GM12872 (cell line): Measurements from ENCODE around the gene AGR3.

Experiments
- TF ChIP-seq, protein P1 (sequence below): IDR thresholded peaks from 3 replicates; pipeline ENCODE4 v1.5.1; 2011; ENCODE audit warnings: low read depth, mild to moderate bottlenecking, low read length, moderate library complexity; ENCODE audit not compliant: insufficient read depth

AGR3 gene

DNA sequence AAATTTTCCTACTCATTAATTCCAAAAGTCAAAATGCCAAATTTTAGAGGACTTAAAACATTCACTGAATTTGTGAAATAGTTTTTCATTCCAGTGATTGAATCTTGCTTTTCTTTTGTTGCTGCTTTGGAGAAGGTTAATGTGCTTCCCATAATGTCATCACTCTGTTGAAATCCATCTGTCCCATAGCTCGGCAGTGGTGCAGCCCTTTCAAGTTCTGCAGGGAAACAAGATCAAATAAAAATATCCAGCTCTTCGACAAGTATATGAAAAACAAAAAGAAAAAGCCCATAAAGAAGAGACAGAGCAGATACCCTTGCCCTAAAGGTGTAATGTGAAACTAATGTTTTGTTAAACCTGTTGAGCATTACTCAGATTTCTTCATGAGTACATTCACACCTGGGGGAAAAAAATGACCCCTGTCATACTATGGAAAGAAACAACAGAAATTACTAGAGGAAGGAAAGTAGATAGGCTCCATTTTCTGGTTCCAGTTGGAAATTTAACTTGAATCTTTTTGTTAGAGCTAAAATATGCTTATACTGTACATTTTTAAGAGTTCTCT is 35.1 kb downstream of the AGR3 start:
- TF ChIP-seq, protein P1, sequence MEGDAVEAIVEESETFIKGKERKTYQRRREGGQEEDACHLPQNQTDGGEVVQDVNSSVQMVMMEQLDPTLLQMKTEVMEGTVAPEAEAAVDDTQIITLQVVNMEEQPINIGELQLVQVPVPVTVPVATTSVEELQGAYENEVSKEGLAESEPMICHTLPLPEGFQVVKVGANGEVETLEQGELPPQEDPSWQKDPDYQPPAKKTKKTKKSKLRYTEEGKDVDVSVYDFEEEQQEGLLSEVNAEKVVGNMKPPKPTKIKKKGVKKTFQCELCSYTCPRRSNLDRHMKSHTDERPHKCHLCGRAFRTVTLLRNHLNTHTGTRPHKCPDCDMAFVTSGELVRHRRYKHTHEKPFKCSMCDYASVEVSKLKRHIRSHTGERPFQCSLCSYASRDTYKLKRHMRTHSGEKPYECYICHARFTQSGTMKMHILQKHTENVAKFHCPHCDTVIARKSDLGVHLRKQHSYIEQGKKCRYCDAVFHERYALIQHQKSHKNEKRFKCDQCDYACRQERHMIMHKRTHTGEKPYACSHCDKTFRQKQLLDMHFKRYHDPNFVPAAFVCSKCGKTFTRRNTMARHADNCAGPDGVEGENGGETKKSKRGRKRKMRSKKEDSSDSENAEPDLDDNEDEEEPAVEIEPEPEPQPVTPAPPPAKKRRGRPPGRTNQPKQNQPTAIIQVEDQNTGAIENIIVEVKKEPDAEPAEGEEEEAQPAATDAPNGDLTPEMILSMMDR: no peak

DNA sequence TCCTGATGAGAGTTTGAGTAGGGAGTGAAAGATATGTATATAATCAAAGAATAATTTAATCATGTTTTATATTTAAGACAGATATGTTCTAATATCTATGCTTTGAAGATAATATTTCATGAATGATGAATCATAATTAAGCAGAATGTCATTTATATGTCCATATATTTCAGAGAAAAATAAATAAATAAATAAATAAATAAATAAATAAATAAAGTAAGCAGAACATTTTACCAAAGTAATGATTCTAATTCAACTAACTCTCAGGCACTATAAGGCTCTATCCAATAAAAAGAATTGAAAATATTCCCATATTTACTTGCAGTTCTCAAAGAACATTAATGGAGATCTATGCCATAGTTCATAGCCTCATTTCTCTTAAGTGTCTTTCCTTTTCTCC is 36.0 kb downstream of the AGR3 start:
- TF ChIP-seq, protein P1: no peak

DNA sequence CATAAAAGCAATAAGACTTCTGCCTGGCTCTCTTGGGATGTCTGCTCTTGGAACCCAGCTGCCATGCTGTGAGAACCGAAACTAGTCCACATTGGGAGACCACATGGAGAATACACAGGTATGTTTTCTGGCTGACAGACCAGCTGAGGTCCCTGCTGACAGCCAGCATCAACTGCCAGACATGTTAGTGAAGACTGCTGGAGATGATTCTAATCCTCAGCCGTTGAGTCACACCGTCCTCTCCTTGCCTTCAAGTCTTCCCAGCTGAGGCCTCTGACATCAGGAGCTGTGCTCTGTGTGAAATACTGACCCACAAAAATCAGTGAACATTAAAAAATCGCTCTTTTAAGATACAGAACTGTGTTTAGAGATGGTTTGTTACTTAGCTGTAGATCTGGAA is 40.1 kb downstream of the AGR3 start:
- TF ChIP-seq, protein P1: no peak

DNA sequence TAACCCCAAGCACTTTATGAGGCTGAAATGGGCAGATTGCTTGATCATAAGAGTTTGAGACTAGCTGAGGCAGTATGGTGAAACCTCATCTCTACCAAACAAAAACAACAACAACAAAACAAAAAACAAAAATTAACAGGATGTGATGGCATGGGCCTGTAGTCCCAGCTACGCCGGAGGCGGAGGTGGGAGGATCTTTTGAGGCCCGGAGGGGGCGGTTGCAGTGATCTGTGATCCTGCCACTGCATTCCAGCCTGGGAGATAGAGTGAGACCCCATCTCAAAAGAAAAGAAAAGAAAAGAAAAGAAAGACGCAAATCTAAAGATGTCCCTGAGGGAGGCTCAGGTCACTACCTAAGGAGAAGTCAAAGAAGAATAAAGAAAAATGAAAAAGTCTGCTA is 41.7 kb downstream of the AGR3 start:
- TF ChIP-seq, protein P1: no peak

DNA sequence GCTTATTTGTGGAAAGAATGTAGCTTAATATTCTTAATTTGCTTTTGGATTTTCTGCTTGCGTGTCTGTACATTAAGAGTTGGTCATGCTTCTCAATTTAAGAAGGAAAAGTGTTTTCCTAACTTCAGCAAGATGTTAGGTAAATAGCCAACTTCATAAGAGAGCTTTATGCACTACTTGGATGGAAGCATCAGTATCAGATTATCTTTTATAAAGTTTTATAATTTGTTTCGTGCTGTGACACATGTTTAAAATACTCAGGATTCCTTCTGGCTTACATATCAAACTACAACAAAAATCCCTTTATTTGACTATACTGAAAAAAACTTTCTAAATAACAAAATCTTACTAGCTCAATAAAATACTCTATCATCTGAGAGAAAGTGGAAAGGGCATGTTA is 42.1 kb downstream of the AGR3 start:
- TF ChIP-seq, protein P1: no peak

DNA sequence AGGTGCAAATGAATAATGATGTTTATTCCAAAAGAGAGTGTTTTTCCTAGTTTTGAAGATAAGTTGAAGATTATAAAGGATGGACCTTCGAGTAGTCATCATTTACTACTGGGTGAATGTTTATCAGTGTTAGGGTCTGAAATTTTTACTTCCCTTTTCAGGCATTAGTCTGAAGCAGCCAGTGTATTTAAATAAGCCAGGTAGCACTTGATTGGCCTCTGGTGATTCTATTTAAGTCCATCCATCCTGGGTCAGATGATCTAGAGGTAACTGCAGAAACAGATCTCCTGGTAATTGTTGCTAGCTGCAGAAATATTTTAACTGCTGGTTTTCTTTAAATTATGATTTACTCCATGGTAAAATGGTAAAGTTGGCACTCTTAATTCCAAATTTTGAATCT is 42.9 kb downstream of the AGR3 start:
- TF ChIP-seq, protein P1: no peak

DNA sequence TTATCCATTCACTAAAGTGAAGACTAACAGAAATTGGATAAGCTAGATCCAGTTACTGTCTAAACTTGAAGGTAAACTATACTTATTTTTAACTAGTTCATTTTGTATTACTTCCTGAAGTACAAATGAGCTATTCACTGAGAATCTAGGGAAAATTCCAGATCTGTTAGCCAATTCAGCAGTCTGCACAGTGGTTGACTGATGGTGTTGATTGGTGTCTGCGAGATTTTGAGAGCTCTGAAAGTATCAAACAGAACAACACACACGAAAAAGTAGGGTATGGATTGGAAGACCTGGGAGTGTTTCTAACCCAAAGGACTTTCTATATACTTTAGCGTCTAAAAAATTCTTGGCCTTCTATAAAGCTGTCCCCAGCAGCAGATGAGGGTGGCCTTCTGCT is 43.4 kb downstream of the AGR3 start:
- TF ChIP-seq, protein P1: no peak
